B cell (primary cell): ENCODE data around the gene PGLYRP1. TPM values are rescaled to one million over a fixed set of nuclear protein-coding genes. Genes with fewer than 3 reads are reported as not detected.

Experiments used
- ATAC-seq: fragments of 200-7000 bp; cut with Tn5 transposase; one replicate; pipeline ENCODE4 v1.10.0; 2021; ENCODE audit warnings: low read depth, mild to moderate bottlenecking, moderate number of reproducible peaks, moderate library complexity
- CTCF ChIA-PET: fragments of 350-600 bp; sonication (Branson Sonifier 250); formaldehyde crosslinking; loops from one replicate; lab custom pipeline; 2021; ENCODE audit warnings: antibody characterized with exemption, inconsistent platforms; lab: Charles Lee
- POLR2A ChIA-PET: fragments of 350-600 bp; sonication (Branson Sonifier 250); formaldehyde crosslinking; loops from one replicate; lab custom pipeline; 2021; ENCODE audit warnings: antibody characterized with exemption; lab: Charles Lee
- DNase-seq: peaks from one replicate; pipeline ENCODE4 v3.0.0; 2013
- H2AFZ ChIP-seq: 2 replicates; pipeline ENCODE4 v1.6.1; 2012; ENCODE audit warnings: mild to moderate bottlenecking, low read depth, low read length; ENCODE audit not compliant: insufficient read depth, poor library complexity, severe bottlenecking
- H3K27ac ChIP-seq, 2 donors: 1 replicate in 1 of 2; 2 replicates in 1 of 2; pipeline ENCODE4 v1.5.1; 2012 to 2013; ENCODE audit warnings: low read length in 2 of 2, mild to moderate bottlenecking in 2 of 2, moderate library complexity in 1 of 2
- H3K27me3 ChIP-seq, 4 experiments: fragments of 200-600 bp in 1 of 4; sonication (generic) in 1 of 4; replicated peaks in 1 of 4; 1 replicate in 2 of 4; 2 replicates in 2 of 4; pipeline versions ENCODE4 v1.6.1 to v1.7.0; 2013 to 2016; ENCODE audit warnings: low read length in 3 of 4, mild to moderate bottlenecking in 2 of 4, mixed read lengths in 1 of 4, moderate library complexity in 1 of 4; ENCODE audit not compliant: insufficient read depth in 4 of 4, control insufficient read depth in 3 of 4; ENCODE audit errors: control extremely low read depth in 1 of 4
- H3K36me3 ChIP-seq, 2 experiments: replicated peaks in 1 of 2; 1 replicate in 1 of 2; 2 replicates in 1 of 2; pipeline versions ENCODE4 v1.6.1 to v1.7.1; 2013; ENCODE audit warnings: low read length in 1 of 2; ENCODE audit not compliant: insufficient read depth in 2 of 2, control insufficient read depth in 1 of 2; ENCODE audit errors: control extremely low read depth in 1 of 2, extremely low read depth in 1 of 2
- H3K4me1 ChIP-seq, 2 donors: fragments of 200-600 bp in 1 of 2; sonication (generic) in 1 of 2; 1 replicate in 1 of 2; 2 replicates in 1 of 2; pipeline versions ENCODE4 v1.5.1 to v1.6.1; 2013 to 2017; ENCODE audit warnings: low read length in 2 of 2; ENCODE audit not compliant: control insufficient read depth in 2 of 2, insufficient read depth in 2 of 2
- H3K4me2 ChIP-seq: replicated peaks from 2 replicates; pipeline ENCODE3; 2012; ENCODE audit warnings: mild to moderate bottlenecking, low read depth, low read length; ENCODE audit not compliant: poor library complexity, severe bottlenecking
- H3K4me3 ChIP-seq, 5 experiments: fragments of 200-600 bp in 1 of 5; sonication (generic) in 1 of 5; 1 replicate in 3 of 5; 2 replicates in 2 of 5; pipeline versions ENCODE4 v1.5.1 to v1.7.0; 2011 to 2016; ENCODE audit warnings: low read length in 4 of 5, mild to moderate bottlenecking in 4 of 5, low read depth in 2 of 5, control low read depth in 1 of 5, moderate library complexity in 1 of 5; ENCODE audit not compliant: insufficient read depth in 1 of 5; ENCODE audit errors: control extremely low read depth in 1 of 5, extremely low read depth in 1 of 5
- H3K79me2 ChIP-seq: fragments of 200-600 bp; sonication (generic); one replicate; pipeline ENCODE4 v1.6.0; 2016; ENCODE audit warnings: low read length; ENCODE audit not compliant: control insufficient read depth, insufficient read depth
- H3K9ac ChIP-seq: fragments of 200-600 bp; sonication (generic); 2 replicates; pipeline ENCODE4 v1.6.1; 2017; ENCODE audit warnings: mild to moderate bottlenecking, low read length, moderate library complexity
- H3K9me3 ChIP-seq, 3 donors: one replicate each; pipeline versions ENCODE4 v1.6.1 to v1.7.1; 2013; ENCODE audit warnings: low read length in 2 of 3; ENCODE audit not compliant: control insufficient read depth in 2 of 3, insufficient read depth in 1 of 3; ENCODE audit errors: control extremely low read depth in 1 of 3
- H4K20me1 ChIP-seq: 2 replicates; pipeline ENCODE4 v1.6.0; 2012; ENCODE audit warnings: mild to moderate bottlenecking, low read length; ENCODE audit not compliant: insufficient read depth, control insufficient read depth, poor library complexity, severe bottlenecking
- H3K27ac Mint-ChIP-seq: one replicate; pipeline ENCODE4 v1.8.0; 2021; ENCODE audit warnings: mixed read lengths
- H3K27me3 Mint-ChIP-seq: one replicate; pipeline ENCODE4 v1.8.0; 2021; ENCODE audit warnings: mixed read lengths
- H3K4me1 Mint-ChIP-seq: one replicate; pipeline ENCODE4 v1.8.0; 2021; ENCODE audit warnings: mixed read lengths
- H3K4me3 Mint-ChIP-seq: one replicate; pipeline ENCODE4 v1.8.0; 2021; ENCODE audit warnings: mixed read lengths
- H3K9me3 Mint-ChIP-seq: one replicate; pipeline ENCODE4 v1.8.0; 2022; ENCODE audit warnings: mixed read lengths; ENCODE audit not compliant: insufficient read depth
- CTCF ChIP-seq: fragments of 200-600 bp; IDR thresholded peaks from one replicate; pipeline ENCODE4 v1.8.0; 2022; ENCODE audit warnings: antibody characterized with exemption, mild to moderate bottlenecking
- EZH2 ChIP-seq: IDR thresholded peaks from 2 replicates; pipeline ENCODE4 v1.6.1; 2012; ENCODE audit warnings: borderline replicate concordance, low read depth, mild to moderate bottlenecking, moderate library complexity, low read length; ENCODE audit not compliant: insufficient read depth, poor library complexity, severe bottlenecking
- WGBS: methylation state at CpG from one replicate; pipeline ENCODE4 v1.1.5; 2013; ENCODE audit warnings: missing lambda C conversion rate; ENCODE audit not compliant: insufficient coverage; 5-methylcytosine and 5-hydroxymethylcytosine counted together
- intact Hi-C: fragments of 100-400 bp; cut with micrococcal nuclease; formaldehyde crosslinking; loops from one replicate; pipeline ENCODE4 v1.10.0; 2022
- polyA plus RNA-seq: library from polyadenylated mRNA; depleted of rRNA; stranded (reverse); fragments of >200 nt; gene quantifications from 2 replicates; pipeline ENCODE4 v1.2.3, GENCODE V29; 2012
- total RNA-seq, 2 donors: library from RNA; stranded (reverse); fragments of 120-200 nt in 1 of 2; gene quantifications; 1 replicate in 1 of 2; 2 replicates in 1 of 2; pipeline versions ENCODE4 v1.2.3 to v1.2.4, GENCODE V29; 2013 to 2022

The PGLYRP1 gene
- total and polyA plus RNA-seq, 2 donors (not counting 1 experiment from before 2014, with no cell fraction given): not detected

- no peak for DNase-seq
- Histone ChIP-seq H4K20me1 (peaks cover 34% of the 10 kb centered on the region), H3K79me2 (peaks cover 50% of the 10 kb centered on the region), H3K4me3 (no peak overlapping the region), H3K36me3 (no peaks in the 10 kb centered on the region), H3K4me2 (no peak overlapping the region), H3K9me3 (peaks cover 0 to 6% (median 0%) of the 10 kb centered on the region in 3 donors), H3K27me3 (peaks cover 0 to 16% (median 7%) of the 10 kb centered on the region in 4 experiments), H3K27ac (no peak overlapping the region), H2AFZ (no peak overlapping the region), H3K4me1 (peaks cover 26 to 31% of the 10 kb centered on the region in 2 donors), H3K9ac (no peak overlapping the region)
- no peaks in the 10 kb centered on the region for H3K9me3 Mint-ChIP-seq
- ChIA-PET CTCF (interaction anchor here (2.9 kb wide), 1 partner anchor 14 kb away, joined by 20 read pairs; no protein-coding TSS in a partner anchor), POLR2A (no interaction called here)
- TF ChIP-seq CTCF (no peak), EZH2 (no peak)
- peaks cover 20% of the 10 kb centered on the region for H3K27me3 Mint-ChIP-seq
- ATAC-seq: no peak
- peaks cover 35% of the 10 kb centered on the region for H3K4me1 Mint-ChIP-seq
- 82% methylated on average over 6 of the region's 8 CpGs for WGBS
- intact Hi-C loops: loop anchor here (10.0 kb wide), 2 partner anchors 202 to 592 kb away; partner anchors contain the start of genes DMWD, POLR1G and PPP1R13L
- H3K4me3 Mint-ChIP-seq: no peak overlapping the region
- H3K27ac Mint-ChIP-seq: no peak overlapping the region
Measured at GRCh38 chr19:45996933-45997332, 25.9 kb downstream of the PGLYRP1 start.

GRCh38 chr19:45995715-45996385 lies 27.0 kb downstream of the PGLYRP1 start:
- H3K4me2 ChIP-seq: peak overlapping the region; percentile 90
- H3K27ac Mint-ChIP-seq: no peak overlapping the region

More at GRCh38 chr19:45995715-45996385, 27.0 kb downstream of the PGLYRP1 start:
- H3K9ac ChIP-seq: peak overlapping the region; percentile 87
- H3K27me3 ChIP-seq: peaks cover 0 to 16% (median 7%) of the 10 kb centered on the region in 4 experiments
- H3K4me3 ChIP-seq: peak overlapping the region; percentile 71 to 92 (median 78)
- H3K27ac ChIP-seq: peak overlapping the region; percentile 55 to 84
- H3K4me3 Mint-ChIP-seq: no peak overlapping the region
- intact Hi-C loops: loop anchor here (1.0 to 10.0 kb wide), 9 partner anchors 20 to 591 kb away; partner anchors contain the start of genes DMWD, IRF2BP1, MYPOP and POLR1G
- no peaks in the 10 kb centered on the region for H3K36me3 ChIP-seq
- H3K4me1 ChIP-seq: peaks cover 26 to 28% of the 10 kb centered on the region in 2 donors
- peak overlapping the region; percentile 97 for H2AFZ ChIP-seq
- 25% methylated on average over 11 of the region's 13 CpGs for WGBS
- peaks cover 49% of the 10 kb centered on the region for H3K79me2 ChIP-seq
- no peaks in the 10 kb centered on the region for H3K9me3 Mint-ChIP-seq
- peaks cover 34% of the 10 kb centered on the region for H3K4me1 Mint-ChIP-seq
- DNase-seq: no peak
- no peak for ATAC-seq
- peaks cover 0 to 6% (median 0%) of the 10 kb centered on the region in 3 donors for H3K9me3 ChIP-seq
- H3K27me3 Mint-ChIP-seq: peaks cover 24% of the 10 kb centered on the region
- peaks cover 30% of the 10 kb centered on the region for H4K20me1 ChIP-seq
- ChIA-PET CTCF (interaction anchor here (0.8 to 2.9 kb wide), 4 partner anchors 15 to 227 kb away, joined by 3 to 20 read pairs (median 5); partner anchors contain the start of genes IRF2BP1 and SIX5), POLR2A (interaction anchor here (0.8 to 0.9 kb wide), 2 partner anchors 17 to 115 kb away, joined by 3 read pairs; no protein-coding TSS in a partner anchor)
- no peak for TF ChIP-seq CTCF
- no peak for TF ChIP-seq EZH2
